Left ventricle myocardium superior (tissue), 1 donor: ENCODE measurements around the gene CLEC1A. TPM values are rescaled to one million over a fixed set of nuclear protein-coding genes. Genes with fewer than 3 reads are reported as not detected.
A peak's percentile ranks its signal among the peaks of the same experiment; 100 is the strongest.

ENCODE experiments used
- ATAC-seq: fragments of 200-7000 bp; cut with Tn5 transposase; one replicate; pipeline ENCODE4 v1.9.1; 2020; ENCODE audit warnings: mild to moderate bottlenecking, moderate library complexity
- DNase-seq: peaks from one replicate; pipeline ENCODE4 v3.0.0-alpha.2; 2020
- intact Hi-C: fragments of 100-400 bp; cut with micrococcal nuclease; formaldehyde crosslinking; loops from one replicate; pipeline ENCODE4 v1.11.0; 2022
- long read RNA-seq: library from polyadenylated mRNA; unstranded; transcript quantifications from one replicate; pipeline ENCODE4 v2.0.0, GENCODE V29; 2021
- total RNA-seq: library from RNA; stranded (reverse); fragmentation: NEBNext Ultra II Directional; extraction: Animal tissue kit (Norgen Biotek cat#: 25700); gene quantifications from one replicate; pipeline ENCODE4 v1.2.1, GENCODE V29; 2021
- donor health status: DM: no; HTN: yes; CAD: no; lungs with severe emphysema.

CLEC1A gene
- 4.4 TPM for total RNA-seq
- long read RNA-seq, partial matches to known transcripts, result 0 of 1 reads
- long read RNA-seq, other reads (novel, unspliced or antisense), result 0 of 1 reads

GRCh38 chr12:10098791-10099190 is at the start of gene CLEC1A:
TSS of gene CLEC1A (minus strand) at chr12:10098985. CDS start at chr12:10098922, 63 bp downstream.
- intact Hi-C loops, result no loop called here
- no peak for DNase-seq
- ATAC-seq, result peak; percentile 75

GRCh38 chr12:10147714-10148403 is 49.1 kb upstream of the CLEC1A start:
- intact Hi-C loops, result no loop called here
- DNase-seq (no peak), ATAC-seq (no peak)

GRCh38 chr12:10142976-10143589 is 44.3 kb upstream of the CLEC1A start:
- DNase-seq (no peak), ATAC-seq (peak; percentile 84)
- intact Hi-C loops, result loop anchor here (5.0 kb wide), 1 partner anchor 111 kb away; the partner anchor contains the start of gene CLEC9A

GRCh38 chr12:10140001-10140400 is 41.2 kb upstream of the CLEC1A start:
- ATAC-seq, result peak; percentile 46

GRCh38 chr12:10136637-10137205 is 37.9 kb upstream of the CLEC1A start:
- intact Hi-C loops, result no loop called here
- DNase-seq, result no peak
- ATAC-seq, result no peak

More at GRCh38 chr12:10140001-10140400, 41.2 kb upstream of the CLEC1A start:
- intact Hi-C loops, result loop anchor here (5.0 kb wide), 1 partner anchor 108 kb away; the partner anchor contains the start of gene CLEC9A
- no peak for DNase-seq

- ATAC-seq, result no peak
- no peak for DNase-seq
- intact Hi-C loops, result no loop called here
Measured at GRCh38 chr12:10135126-10135525, 36.3 kb upstream of the CLEC1A start.

GRCh38 chr12:10132850-10133370 is 34.1 kb upstream of the CLEC1A start:
- DNase-seq (no peak), ATAC-seq (no peak)
- intact Hi-C loops, result no loop called here

- intact Hi-C loops, result no loop called here
- no peak for DNase-seq
- peak; percentile 32 for ATAC-seq
Measured at GRCh38 chr12:10131111-10131690, 32.4 kb upstream of the CLEC1A start.

- no peak for DNase-seq
- peak; percentile 17 for ATAC-seq
- intact Hi-C loops, result no loop called here
Measured at GRCh38 chr12:10130042-10130441, 31.3 kb upstream of the CLEC1A start, which contains the start of gene CLEC7A. TSS of gene CLEC7A (minus strand) at chr12:10130199. CDS start at chr12:10130082, 117 bp downstream.

- ATAC-seq (peak; percentile 64), DNase-seq (no peak)
- intact Hi-C loops, result no loop called here
Measured at GRCh38 chr12:10128687-10129086, 29.9 kb upstream of the CLEC1A start.

GRCh38 chr12:10126413-10126812 is 27.6 kb upstream of the CLEC1A start:
- no peak for DNase-seq
- ATAC-seq, result no peak
- intact Hi-C loops, result no loop called here

- DNase-seq (no peak), ATAC-seq (no peak)
- intact Hi-C loops, result no loop called here
Measured at GRCh38 chr12:10122689-10123088, 23.9 kb upstream of the CLEC1A start.

- ATAC-seq (peak; percentile 25), DNase-seq (no peak)
- intact Hi-C loops, result no loop called here
Measured at GRCh38 chr12:10121278-10121677, 22.5 kb upstream of the CLEC1A start.

- no peak for ATAC-seq
- DNase-seq, result no peak
- intact Hi-C loops, result no loop called here
Measured at GRCh38 chr12:10119066-10119465, 20.3 kb upstream of the CLEC1A start.

GRCh38 chr12:10115890-10116289 is 17.1 kb upstream of the CLEC1A start:
- DNase-seq (no peak), ATAC-seq (no peak)
- intact Hi-C loops, result no loop called here

- intact Hi-C loops, result no loop called here
- ATAC-seq (no peak), DNase-seq (no peak)
Measured at GRCh38 chr12:10115311-10115710, 16.5 kb upstream of the CLEC1A start.

- intact Hi-C loops, result no loop called here
- DNase-seq (no peak), ATAC-seq (no peak)
Measured at GRCh38 chr12:10113920-10114319, 15.1 kb upstream of the CLEC1A start.

GRCh38 chr12:10113075-10113474 is 14.3 kb upstream of the CLEC1A start:
- intact Hi-C loops, result no loop called here
- DNase-seq, result no peak
- ATAC-seq, result no peak

- intact Hi-C loops, result no loop called here
- ATAC-seq (no peak), DNase-seq (no peak)
Measured at GRCh38 chr12:10111451-10111850, 12.7 kb upstream of the CLEC1A start.
